ENCODE data around the gene GLI1.

DNA sequence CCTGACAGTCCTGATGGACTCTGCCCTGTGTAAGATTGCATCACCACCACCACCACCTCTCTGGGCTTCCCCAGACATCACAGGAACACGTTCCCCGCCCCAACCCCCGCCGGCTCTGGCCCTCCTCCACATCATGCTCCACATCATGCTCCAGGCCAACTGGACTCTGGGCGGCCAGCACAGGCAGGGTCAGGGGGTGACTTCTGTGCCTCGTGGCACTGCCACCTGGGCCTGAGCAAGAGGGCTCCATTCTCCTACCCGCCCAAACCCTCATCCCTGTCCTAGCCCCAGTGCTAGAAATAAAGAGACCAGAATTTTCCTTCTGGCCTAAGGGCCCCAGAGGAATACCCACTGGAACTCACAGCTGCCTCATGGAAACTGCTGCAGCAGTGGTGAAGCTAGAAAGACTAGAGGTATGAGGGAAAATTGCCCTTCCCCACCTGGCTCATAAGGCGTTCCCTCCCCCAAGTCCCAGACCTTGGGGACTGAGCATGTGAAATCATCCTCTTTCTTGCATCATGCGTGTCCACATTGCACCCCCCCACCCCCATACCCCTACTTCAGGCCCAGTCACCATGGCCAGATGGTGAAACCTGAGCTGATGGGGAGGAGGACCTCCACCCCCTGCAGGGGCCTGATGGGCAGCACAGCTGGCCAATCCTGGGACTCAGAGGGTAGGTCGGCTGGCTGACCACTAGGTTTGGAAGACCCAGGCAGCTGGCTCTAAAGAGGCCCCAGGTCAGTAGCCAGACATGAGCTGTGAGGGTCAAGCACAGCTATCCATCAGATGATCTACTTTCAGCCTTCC, 4.8 kb upstream of the GLI1 start, which contains the start of gene INHBE:
- no peak for TF ChIP-seq CTCF (IDR thresholded peaks at IDR 0.05)
- no peak for TF ChIP-seq POLR2A (IDR thresholded peaks at IDR 0.05)

All from Peyer's patch (tissue), 4 donors.